GM18505 (cell line): ENCODE data around the gene EPB42.
"Not testable (repeated sequence)": the region's sequence is repeated elsewhere in the genome, so short reads cannot be mapped to it uniquely, and the experiment has no call there.

ENCODE experiments used
- ATAC-seq: cut with Tn5 transposase; IDR thresholded peaks from one replicate; pipeline ENCODE4 v1.9.1; 2021; ENCODE audit not compliant: unreplicated experiment
- POLR2A ChIP-seq: IDR thresholded peaks from 4 replicates; pipeline ENCODE4 v1.6.1; 2011; ENCODE audit warnings: borderline replicate concordance; ENCODE audit not compliant: insufficient read depth, insufficient read length; ENCODE audit errors: extremely low read depth

Gene EPB42

DNA sequence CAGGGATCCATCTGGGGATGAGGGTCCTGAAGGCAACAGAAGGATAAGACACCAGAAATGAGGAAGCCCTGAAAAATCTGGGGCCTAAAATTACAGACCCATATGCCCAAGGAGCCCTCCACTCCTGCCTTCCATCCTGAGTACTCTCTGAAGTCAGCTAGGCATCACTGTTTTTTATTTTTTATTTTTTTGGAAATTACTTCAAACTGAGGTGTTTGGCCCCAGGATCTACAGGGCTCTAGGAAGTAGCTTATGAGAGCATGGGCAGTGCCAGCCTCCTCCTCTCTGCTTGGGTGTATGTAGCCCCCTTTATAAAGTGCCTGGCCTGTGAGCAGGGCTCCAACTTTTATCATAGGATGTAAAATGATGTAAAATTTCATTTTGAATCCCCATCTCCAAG is 7.9 kb downstream of the EPB42 start:
- no peak for ATAC-seq
- no peak for TF ChIP-seq POLR2A

DNA sequence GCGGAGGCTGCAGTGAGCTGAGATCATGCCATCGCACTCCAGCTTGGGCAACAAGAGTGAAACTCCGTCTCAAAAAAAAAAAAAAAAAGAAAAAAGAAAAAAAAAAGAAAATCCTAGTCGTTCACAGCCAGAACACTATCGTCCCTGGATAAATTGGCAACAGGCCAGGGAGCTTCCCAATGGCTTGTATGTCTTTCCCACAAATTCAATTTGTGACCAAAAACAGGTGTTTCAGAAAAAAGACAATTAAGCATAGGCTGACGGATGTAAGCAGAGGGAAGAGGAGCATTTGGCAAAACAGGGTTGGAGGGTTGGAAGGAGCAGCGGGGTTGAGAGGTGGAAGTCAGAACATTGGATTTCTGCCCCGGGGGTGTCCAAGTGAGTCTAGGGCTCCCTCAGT is 8.5 kb downstream of the EPB42 start:
- ATAC-seq, result no peak
- no peak for TF ChIP-seq POLR2A

DNA sequence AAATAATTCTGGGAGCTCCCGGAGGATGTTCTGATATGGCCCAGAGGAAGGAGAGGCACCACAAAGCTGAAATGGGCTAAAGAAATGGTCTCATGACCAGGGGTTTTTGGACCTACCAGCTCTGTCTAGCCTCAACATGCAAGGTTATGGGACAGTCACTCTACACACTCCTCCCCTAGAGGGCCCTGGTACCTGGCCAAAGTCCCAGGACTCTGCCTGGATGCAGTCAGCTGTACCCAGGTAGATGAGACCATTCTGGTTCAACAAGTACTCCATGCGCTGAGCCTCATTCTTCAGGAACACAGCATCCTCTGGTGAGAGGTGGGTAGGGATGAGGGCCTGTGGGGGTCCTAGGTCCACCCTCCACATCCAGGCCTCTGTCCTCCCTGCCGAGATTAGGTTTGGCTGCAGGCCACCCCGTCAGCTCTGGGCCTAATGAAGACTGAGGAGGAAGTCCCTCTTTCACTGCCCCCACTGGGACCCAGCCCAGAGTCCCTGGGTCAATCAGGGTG is 9.5 kb downstream of the EPB42 start:
- TF ChIP-seq POLR2A, result no peak
- no peak for ATAC-seq

DNA sequence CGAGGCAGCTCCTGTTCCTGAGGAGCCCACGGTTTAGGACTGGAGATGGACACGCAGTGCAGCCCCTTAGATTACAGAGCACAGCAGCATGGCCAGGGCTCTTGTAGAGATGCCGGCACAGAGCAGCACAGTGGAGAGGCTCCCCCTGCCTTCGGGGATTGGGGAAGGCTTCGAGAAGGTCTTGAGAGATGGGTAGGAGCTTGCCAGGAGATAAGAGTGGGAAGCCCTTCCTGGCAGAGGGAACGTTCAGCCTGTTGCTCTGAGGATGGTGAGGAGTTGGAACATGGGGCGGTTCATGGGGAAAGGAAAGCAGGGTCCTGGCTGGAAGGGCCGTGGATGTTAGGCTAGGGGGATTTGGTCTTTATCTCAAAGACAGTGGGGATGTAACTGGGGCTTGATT is 10.0 kb downstream of the EPB42 start:
- no peak for ATAC-seq
- TF ChIP-seq POLR2A, result no peak

DNA sequence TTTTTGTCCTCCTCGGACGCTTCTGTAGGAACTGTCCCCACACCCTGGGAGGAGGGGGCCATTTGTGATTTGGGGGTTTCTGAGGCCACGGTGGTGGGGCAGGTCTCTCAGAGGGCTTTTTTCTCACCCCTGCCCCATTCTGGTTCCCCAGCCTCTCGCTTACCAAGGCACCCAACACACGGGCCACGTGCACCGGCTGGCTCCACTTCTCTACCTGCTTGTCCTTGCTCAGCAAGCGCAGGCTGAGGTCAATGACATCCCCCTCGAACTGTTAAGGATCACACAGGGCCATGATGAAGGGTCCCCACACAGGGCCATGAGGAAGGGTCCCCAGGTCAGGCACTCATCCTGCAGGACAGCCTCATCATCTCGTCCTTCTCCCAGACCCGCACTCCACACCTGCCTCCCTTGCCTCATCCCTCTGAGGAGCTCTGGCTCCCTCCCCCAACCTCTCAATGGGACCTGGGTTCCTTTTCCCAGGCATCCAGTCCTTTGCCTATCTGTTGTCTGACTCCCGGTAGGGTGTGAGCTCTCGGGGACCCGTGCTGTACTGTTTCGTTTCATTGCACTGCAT is 10.6 kb downstream of the EPB42 start:
- TF ChIP-seq POLR2A, result no peak
- ATAC-seq, result no peak

DNA sequence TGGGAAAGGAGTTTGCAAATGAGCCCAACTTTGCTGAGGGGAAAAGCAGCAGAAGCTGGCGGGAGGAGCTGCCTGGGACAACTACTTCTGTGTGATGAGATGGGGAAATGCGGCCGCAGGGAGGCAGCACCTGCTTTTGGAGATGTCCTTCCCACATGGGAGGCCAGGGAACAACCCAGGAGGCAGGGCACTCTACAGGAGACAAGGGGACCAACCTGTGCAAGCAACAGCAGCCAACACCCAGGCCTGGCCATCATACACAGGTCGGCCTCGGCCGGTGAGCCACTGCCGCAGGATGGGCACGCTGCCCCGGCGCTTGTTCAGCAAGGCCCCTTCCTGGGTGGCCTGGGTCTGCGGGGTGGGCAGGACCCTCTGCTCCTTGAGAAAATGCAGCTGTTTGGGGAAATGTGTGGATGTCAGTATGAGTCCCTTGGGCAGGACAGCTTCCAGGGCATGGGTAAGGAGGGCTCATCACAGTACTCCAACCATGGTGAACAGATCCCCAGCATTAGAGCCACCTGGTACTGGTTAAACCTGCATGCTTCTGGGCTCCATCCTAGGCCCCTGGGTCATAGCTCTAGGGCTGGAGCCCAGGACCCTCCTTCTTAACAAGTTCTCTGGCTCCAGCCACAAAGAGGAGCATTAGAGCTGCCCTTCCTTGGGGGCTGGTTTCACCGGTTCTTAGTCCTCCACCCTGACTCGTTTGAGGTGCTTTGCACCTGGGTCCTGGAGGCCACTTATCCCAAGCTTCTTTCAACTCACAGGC is 11.6 kb downstream of the EPB42 start:
- TF ChIP-seq POLR2A, result no peak
- no peak for ATAC-seq

DNA sequence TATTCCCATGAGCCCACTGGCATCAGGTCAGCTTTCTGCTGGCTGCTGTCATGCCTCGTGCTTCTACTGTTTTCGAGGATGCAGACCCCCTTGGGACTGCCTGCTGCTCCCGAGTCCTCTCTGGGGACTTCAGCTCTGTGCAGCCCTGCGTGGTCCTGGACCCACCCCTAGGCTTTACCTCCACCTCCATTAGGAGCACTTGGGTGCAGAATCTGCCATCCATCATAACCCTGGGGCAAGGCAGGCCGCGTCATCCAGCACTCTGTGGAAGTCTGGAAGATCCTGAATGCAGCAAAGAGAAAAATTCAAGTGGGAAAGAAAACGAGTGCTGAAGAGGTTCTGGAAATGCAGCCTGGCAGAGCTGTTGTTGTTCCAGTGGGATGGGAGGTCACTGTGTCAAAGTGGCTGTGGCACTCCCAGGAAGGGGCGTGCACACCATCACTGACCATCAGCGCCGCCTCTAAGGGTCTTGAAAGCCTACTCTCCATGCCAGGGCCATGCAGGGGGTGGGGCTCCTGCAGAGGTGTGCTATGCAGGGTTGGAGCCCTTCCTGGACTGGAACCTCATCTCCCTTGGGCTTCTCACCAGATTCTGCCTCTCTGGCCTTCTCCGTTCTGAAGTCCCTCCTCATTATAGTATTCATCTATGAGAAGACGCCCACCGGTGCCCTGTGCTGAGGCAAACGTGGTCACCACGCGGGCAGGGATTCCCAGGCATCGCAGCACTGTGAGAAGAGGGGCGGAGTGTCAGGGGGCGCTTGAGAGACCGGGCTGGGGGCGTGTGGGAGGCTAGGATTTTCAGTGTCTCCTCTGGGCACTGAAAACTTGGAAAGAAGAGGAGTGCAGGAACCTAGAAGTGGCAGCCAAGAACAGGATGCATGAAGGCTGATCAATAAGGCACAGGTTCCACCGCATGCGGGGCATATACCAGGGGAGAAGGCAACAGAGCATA is 12.5 kb downstream of the EPB42 start:
- no peak for TF ChIP-seq POLR2A
- ATAC-seq, result no peak

DNA sequence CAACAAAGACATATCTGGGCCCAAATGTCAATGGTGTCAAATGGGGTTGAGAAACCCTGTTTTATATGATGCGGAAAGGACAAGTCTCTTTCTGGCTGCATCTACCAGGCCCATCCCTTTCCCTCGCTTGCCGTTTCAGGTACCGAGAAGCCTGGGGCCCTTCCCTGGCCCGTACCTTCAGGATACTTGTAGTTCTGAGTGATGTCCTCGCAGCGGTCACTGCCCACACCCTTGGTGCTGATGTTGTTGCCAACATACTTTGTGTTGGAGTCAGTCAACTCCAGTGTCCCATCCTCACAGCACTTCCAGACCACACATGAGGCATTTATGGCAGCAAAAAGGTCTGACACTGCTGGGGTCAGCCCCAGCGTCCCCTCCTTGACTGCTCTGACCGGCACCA is 13.8 kb downstream of the EPB42 start:
- no peak for TF ChIP-seq POLR2A
- ATAC-seq, result no peak

DNA sequence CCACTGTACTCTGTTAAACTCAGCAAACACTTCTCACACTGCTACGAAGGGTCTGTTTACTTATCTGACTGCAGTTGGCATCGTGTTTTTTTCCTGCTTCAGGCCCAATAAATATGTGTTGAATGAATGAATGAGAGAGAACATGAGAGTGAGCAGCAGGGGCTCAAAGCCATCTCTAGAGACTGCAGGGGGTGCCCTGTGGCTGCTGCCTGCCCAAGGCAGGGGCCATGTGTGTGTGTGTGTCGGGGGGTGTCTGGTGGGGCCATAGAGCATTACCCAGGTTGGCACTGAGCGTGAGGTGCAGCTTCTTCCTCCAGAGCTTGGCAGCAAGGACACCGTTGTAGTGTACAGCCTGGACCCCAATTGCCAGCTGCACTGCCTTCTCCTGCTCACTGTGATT is 14.8 kb downstream of the EPB42 start:
- ATAC-seq, result no peak
- no peak for TF ChIP-seq POLR2A

DNA sequence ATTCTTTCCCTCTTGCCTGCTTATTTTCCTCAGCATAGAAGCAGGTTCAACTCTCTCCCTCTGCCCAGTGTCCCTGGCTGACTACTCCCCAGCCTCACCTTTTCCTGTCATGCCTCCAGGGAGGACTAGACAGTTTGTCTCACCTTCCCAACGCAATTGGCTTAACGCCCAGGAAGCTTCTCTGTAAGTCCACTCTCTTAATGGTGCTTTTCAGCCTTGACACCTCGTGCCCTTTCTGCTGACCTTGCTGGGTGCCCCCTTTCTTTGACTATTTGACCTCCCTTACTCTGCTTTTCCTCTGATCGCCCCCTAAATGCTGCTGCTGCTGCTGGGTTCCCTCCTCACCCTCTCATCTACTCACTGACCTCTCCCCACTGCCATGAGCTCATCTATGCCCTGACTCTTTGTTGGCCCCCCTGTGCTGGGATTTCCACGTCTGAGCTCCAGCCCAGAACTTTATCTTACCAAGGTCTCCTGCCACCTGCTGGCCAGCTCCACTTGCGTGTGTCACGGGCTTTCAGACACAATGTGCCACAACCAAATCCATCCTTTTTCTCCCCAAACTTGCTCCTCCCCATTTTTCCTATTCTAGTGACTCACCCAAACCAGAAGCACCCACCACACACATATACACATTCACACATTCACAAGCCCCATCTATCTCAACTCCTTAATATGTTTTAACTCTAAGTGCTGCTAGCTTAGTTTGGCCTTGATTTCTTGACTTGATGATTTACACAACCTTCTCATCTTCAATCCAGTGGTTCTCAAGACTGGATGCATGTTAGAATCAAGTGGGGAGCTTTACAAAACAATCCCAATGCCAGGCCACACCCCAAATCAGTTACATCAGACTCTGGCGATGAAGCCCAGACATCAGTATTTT is 16.6 kb downstream of the EPB42 start:
- no peak for ATAC-seq
- no peak for TF ChIP-seq POLR2A

DNA sequence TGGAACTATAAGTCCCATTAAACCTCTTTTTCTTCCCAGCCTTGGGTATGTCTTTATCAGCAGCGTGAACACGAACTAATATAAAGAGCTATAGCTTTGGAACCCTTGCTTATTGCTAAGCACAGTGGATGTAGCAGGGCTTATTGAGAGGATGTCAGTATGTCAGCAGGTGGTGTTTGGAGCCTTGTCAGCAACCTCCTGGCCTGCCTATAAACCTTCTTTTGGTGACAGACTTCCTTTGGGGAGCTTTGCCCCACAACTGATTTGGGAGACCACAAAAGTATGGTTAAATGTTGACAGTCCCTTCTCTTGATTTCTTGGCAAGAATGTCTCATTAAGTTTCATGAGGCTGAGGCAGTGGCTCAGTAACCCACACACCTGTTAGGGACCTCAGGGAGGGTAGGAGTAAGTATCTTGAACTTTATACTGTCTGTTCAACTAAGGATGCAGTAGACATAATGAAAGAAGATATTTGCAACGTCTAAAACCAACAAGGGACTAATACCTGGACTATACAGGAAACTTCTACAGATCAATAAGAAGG is 20.8 kb downstream of the EPB42 start:
- no peak for ATAC-seq
- TF ChIP-seq POLR2A, result no peak

DNA sequence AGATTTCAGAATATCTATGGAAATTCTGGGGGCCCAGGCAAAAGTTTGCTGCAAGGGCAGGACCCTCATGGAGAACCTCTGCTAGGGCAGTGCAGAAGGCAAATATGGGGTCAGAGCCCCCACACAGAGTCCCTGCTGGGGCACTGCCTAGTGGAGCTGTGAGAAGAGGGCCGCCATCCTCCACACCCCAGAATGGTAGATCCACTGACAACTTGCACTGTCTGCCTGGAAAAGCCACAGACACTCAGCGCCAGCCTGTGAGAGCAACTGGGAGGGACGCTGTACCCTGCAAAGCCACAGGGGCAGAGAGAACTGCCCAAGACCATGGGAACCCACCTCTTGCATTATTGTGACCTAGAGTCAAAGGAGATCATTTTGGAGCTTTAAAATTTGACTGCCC is 21.8 kb downstream of the EPB42 start:
- no peak for TF ChIP-seq POLR2A
- ATAC-seq, result no peak

DNA sequence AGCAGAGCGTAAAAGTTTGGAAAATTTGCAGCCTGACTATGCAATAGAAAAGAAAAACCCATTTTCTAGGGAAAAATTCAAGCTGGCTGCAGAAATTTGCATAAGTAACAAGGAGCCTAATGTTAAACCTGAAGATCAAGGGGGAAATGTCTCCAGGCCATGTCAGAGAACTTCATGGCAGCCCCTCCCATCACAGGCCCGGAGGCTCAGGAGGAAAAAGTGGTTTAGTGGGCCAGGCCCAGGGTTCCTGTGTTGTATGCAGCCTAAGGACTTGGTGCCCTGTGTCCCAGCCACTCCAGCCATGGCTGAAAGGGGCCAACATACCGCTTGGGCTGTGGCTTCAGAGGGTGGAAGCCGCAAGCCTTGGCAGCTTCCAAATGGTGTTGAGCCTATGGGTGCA is 22.3 kb downstream of the EPB42 start:
- ATAC-seq, result not testable (repeated sequence)

DNA sequence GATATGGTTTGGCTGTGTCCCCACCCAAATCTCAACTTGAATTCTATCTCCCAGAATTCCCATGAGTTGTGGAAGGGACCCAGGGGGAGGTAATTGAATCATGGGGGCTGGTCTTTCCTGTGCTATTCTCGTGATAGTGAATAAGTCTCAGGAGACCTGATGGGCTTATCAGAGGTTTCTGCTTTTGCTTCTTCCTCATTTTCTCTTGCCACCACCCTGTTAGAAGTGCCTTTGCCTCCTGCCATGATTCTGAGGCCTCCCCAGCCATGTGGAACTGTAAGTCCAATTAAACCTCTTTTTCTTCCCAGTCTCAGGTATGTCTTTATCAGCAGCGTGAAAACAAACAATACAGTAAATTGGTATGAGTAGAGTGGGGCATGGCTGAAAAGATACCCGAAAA is 23.0 kb downstream of the EPB42 start:
- ATAC-seq, result not testable (repeated sequence)
